K562 (cell line): ENCODE results near the gene IGF2R. TPM values are rescaled to one million over a fixed set of nuclear protein-coding genes. Genes with fewer than 3 reads are reported as not detected.
A peak's percentile ranks its signal among the peaks of the same experiment; 100 is the strongest.

Experiments
- ESRRA ChIP-seq: fragments of 450-650 bp; IDR thresholded peaks from 2 replicates; pipeline ENCODE4 v1.6.1; 2014; ENCODE audit warnings: low read depth, mild to moderate bottlenecking, moderate library complexity, borderline replicate concordance
- L3MBTL2 ChIP-seq: fragments of 450-650 bp; IDR thresholded peaks from 2 replicates; pipeline ENCODE4 v1.6.1; 2016; ENCODE audit warnings: mild to moderate bottlenecking, moderate library complexity
- STAT5A ChIP-seq: IDR thresholded peaks from 2 replicates; pipeline ENCODE4 v1.6.1; 2012; ENCODE audit warnings: low read length, inconsistent platforms, borderline replicate concordance
- polyA plus RNA-seq, 8 experiments: library from polyadenylated mRNA; depleted of rRNA in 4 of 8; stranded (reverse) in 5 of 8; unstranded in 3 of 8; fragments of >200 nt; fragmentation: Nextera tagmentation in 2 of 8; fragmentation: Illumina TruSeq in 1 of 8; extraction: Ambion mirVana in 2 of 8; extraction: Trizol in 1 of 8; gene quantifications; 2 replicates each; pipeline versions ENCODE4 v1.2.1 to v1.2.3, GENCODE V29; 2011 to 2014; ENCODE audit warnings: inconsistent platforms in 1 of 8, missing spikeins in 1 of 8
- total RNA-seq, 7 experiments: library from RNA; depleted of rRNA in 6 of 7; stranded (reverse); fragments of >200 nt in 6 of 7; fragmentation: Illumina TruSeq in 2 of 7; extraction: Trizol in 2 of 7; gene quantifications; 2 replicates each; pipeline versions ENCODE4 v1.2.1 to v1.2.3, GENCODE V29; 2011 to 2021; ENCODE audit warnings: low replicate concordance in 1 of 7
- TF ChIP-seq, protein P1 (sequence below): fragments of 450-650 bp; IDR thresholded peaks from 2 replicates; pipeline ENCODE4 v1.6.1; 2016; ENCODE audit warnings: mild to moderate bottlenecking, moderate library complexity
- TF ChIP-seq, protein P2 (sequence below), 2 experiments: IDR thresholded peaks; 2 replicates each; pipeline ENCODE4 v1.6.1; 2012; ENCODE audit warnings: improper control_type of control experiment in 2 of 2, low read depth in 2 of 2, low read length in 2 of 2, borderline replicate concordance in 1 of 2
- TF ChIP-seq, protein P3 (sequence below): fragments of 450-650 bp; IDR thresholded peaks from 2 replicates; pipeline ENCODE4 v1.6.1; 2017; ENCODE audit warnings: antibody characterized with exemption, mild to moderate bottlenecking

IGF2R gene
- total and polyA plus RNA-seq, 9 of the 15 experiments (the other 6 are each of a cell fraction or from before 2014, with no cell fraction given) = 3.5 to 92.3 (median 34.5) TPM

DNA sequence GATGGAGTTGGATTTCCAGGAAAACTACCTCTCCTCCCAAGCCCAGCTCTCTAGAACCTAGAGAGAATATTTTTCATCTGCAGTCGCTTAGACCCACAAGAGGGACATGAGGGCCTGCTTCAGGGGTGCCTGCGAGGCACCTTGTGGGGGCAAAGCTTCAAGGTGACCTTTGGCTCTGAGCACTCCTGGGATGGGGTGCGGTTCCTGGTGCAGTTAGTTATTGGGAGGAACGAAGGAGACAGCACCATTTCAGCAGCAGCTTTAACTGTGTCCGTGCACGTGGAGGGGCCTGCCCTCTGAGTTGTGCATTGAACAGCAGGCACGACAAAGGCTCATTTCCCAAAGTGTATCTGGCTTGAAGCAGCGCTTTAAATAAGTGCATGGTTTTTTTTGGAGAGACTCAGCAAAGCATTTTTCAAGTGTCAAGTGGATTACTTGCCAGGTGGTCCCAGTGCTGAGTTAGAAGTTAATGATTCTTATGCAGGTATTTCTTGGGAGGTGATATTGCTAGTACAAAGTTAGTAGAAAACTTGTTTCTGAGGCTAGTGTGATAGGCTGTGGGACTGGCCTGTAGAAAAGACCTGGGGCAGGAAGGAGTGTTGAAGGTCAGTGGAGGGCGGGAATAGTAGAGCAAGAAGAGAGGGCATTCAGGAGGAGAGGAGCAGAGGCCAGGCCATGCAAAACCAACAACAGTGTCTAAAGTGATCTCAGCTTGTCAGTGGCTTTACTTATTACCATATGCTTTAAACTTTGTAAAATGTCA lies 3.8 kb downstream of the IGF2R start (continued):
- TF ChIP-seq, protein P1, sequence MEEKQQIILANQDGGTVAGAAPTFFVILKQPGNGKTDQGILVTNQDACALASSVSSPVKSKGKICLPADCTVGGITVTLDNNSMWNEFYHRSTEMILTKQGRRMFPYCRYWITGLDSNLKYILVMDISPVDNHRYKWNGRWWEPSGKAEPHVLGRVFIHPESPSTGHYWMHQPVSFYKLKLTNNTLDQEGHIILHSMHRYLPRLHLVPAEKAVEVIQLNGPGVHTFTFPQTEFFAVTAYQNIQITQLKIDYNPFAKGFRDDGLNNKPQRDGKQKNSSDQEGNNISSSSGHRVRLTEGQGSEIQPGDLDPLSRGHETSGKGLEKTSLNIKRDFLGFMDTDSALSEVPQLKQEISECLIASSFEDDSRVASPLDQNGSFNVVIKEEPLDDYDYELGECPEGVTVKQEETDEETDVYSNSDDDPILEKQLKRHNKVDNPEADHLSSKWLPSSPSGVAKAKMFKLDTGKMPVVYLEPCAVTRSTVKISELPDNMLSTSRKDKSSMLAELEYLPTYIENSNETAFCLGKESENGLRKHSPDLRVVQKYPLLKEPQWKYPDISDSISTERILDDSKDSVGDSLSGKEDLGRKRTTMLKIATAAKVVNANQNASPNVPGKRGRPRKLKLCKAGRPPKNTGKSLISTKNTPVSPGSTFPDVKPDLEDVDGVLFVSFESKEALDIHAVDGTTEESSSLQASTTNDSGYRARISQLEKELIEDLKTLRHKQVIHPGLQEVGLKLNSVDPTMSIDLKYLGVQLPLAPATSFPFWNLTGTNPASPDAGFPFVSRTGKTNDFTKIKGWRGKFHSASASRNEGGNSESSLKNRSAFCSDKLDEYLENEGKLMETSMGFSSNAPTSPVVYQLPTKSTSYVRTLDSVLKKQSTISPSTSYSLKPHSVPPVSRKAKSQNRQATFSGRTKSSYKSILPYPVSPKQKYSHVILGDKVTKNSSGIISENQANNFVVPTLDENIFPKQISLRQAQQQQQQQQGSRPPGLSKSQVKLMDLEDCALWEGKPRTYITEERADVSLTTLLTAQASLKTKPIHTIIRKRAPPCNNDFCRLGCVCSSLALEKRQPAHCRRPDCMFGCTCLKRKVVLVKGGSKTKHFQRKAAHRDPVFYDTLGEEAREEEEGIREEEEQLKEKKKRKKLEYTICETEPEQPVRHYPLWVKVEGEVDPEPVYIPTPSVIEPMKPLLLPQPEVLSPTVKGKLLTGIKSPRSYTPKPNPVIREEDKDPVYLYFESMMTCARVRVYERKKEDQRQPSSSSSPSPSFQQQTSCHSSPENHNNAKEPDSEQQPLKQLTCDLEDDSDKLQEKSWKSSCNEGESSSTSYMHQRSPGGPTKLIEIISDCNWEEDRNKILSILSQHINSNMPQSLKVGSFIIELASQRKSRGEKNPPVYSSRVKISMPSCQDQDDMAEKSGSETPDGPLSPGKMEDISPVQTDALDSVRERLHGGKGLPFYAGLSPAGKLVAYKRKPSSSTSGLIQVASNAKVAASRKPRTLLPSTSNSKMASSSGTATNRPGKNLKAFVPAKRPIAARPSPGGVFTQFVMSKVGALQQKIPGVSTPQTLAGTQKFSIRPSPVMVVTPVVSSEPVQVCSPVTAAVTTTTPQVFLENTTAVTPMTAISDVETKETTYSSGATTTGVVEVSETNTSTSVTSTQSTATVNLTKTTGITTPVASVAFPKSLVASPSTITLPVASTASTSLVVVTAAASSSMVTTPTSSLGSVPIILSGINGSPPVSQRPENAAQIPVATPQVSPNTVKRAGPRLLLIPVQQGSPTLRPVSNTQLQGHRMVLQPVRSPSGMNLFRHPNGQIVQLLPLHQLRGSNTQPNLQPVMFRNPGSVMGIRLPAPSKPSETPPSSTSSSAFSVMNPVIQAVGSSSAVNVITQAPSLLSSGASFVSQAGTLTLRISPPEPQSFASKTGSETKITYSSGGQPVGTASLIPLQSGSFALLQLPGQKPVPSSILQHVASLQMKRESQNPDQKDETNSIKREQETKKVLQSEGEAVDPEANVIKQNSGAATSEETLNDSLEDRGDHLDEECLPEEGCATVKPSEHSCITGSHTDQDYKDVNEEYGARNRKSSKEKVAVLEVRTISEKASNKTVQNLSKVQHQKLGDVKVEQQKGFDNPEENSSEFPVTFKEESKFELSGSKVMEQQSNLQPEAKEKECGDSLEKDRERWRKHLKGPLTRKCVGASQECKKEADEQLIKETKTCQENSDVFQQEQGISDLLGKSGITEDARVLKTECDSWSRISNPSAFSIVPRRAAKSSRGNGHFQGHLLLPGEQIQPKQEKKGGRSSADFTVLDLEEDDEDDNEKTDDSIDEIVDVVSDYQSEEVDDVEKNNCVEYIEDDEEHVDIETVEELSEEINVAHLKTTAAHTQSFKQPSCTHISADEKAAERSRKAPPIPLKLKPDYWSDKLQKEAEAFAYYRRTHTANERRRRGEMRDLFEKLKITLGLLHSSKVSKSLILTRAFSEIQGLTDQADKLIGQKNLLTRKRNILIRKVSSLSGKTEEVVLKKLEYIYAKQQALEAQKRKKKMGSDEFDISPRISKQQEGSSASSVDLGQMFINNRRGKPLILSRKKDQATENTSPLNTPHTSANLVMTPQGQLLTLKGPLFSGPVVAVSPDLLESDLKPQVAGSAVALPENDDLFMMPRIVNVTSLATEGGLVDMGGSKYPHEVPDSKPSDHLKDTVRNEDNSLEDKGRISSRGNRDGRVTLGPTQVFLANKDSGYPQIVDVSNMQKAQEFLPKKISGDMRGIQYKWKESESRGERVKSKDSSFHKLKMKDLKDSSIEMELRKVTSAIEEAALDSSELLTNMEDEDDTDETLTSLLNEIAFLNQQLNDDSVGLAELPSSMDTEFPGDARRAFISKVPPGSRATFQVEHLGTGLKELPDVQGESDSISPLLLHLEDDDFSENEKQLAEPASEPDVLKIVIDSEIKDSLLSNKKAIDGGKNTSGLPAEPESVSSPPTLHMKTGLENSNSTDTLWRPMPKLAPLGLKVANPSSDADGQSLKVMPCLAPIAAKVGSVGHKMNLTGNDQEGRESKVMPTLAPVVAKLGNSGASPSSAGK = peak; percentile 60
- peak; percentile 39; the same call in 1 of the 2 replicates for TF ChIP-seq L3MBTL2
- 0 out of 2 replicates have a peak, but pooled peaks have one; percentile 4 for TF ChIP-seq STAT5A
- TF ChIP-seq, protein P2, sequence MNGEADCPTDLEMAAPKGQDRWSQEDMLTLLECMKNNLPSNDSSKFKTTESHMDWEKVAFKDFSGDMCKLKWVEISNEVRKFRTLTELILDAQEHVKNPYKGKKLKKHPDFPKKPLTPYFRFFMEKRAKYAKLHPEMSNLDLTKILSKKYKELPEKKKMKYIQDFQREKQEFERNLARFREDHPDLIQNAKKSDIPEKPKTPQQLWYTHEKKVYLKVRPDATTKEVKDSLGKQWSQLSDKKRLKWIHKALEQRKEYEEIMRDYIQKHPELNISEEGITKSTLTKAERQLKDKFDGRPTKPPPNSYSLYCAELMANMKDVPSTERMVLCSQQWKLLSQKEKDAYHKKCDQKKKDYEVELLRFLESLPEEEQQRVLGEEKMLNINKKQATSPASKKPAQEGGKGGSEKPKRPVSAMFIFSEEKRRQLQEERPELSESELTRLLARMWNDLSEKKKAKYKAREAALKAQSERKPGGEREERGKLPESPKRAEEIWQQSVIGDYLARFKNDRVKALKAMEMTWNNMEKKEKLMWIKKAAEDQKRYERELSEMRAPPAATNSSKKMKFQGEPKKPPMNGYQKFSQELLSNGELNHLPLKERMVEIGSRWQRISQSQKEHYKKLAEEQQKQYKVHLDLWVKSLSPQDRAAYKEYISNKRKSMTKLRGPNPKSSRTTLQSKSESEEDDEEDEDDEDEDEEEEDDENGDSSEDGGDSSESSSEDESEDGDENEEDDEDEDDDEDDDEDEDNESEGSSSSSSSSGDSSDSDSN (IDR thresholded peaks at IDR 0.05; ENCODE audit: borderline replicate concordance in 1 of 2, low read depth in 2 of 2, low read length in 2 of 2) = no peak
- TF ChIP-seq, protein P3, sequence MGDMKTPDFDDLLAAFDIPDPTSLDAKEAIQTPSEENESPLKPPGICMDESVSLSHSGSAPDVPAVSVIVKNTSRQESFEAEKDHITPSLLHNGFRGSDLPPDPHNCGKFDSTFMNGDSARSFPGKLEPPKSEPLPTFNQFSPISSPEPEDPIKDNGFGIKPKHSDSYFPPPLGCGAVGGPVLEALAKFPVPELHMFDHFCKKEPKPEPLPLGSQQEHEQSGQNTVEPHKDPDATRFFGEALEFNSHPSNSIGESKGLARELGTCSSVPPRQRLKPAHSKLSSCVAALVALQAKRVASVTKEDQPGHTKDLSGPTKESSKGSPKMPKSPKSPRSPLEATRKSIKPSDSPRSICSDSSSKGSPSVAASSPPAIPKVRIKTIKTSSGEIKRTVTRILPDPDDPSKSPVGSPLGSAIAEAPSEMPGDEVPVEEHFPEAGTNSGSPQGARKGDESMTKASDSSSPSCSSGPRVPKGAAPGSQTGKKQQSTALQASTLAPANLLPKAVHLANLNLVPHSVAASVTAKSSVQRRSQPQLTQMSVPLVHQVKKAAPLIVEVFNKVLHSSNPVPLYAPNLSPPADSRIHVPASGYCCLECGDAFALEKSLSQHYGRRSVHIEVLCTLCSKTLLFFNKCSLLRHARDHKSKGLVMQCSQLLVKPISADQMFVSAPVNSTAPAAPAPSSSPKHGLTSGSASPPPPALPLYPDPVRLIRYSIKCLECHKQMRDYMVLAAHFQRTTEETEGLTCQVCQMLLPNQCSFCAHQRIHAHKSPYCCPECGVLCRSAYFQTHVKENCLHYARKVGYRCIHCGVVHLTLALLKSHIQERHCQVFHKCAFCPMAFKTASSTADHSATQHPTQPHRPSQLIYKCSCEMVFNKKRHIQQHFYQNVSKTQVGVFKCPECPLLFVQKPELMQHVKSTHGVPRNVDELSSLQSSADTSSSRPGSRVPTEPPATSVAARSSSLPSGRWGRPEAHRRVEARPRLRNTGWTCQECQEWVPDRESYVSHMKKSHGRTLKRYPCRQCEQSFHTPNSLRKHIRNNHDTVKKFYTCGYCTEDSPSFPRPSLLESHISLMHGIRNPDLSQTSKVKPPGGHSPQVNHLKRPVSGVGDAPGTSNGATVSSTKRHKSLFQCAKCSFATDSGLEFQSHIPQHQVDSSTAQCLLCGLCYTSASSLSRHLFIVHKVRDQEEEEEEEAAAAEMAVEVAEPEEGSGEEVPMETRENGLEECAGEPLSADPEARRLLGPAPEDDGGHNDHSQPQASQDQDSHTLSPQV = 0 out of 2 replicates have a peak, but pooled peaks have one; percentile 34
- TF ChIP-seq ESRRA = peak; percentile 71; the same call in 1 of the 2 replicates
